Vagina (tissue), 2 donors: Measurements from ENCODE around the gene HYCC1.

ENCODE experiments used
- POLR2A ChIP-seq, 2 donors: fragments of 450-650 bp; IDR thresholded peaks; one replicate each; pipeline ENCODE4 v1.6.1; 2017; ENCODE audit warnings: antibody characterized with exemption in 2 of 2, mild to moderate bottlenecking in 2 of 2, moderate library complexity in 2 of 2
- POLR2AphosphoS5 ChIP-seq, 2 donors: sonication (generic); formaldehyde crosslinking; IDR thresholded peaks; one replicate each; pipeline ENCODE4 v1.9.0; 2017; ENCODE audit warnings: antibody characterized with exemption in 2 of 2, mild to moderate bottlenecking in 2 of 2, low read depth in 1 of 2; ENCODE audit not compliant: insufficient read depth in 1 of 2

DNA sequence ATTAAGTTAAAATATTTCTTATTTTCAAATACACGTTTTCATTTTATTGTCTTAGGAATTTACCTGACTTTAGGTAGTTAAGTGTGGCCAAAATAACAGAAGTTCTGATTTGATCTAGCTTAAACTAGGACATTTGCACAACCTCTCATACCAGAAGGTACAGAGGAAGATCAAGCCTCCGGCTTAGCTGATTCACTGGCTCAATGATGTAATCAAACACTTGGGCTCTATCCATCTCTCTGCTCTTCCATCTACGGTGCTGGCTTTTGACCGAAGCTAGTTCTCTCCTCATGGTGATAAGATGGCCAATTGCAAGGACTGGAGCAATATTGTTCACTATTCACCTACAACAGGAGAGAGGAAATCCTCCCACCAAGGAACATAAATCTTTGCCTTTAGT is 12.2 kb upstream of the HYCC1 start:
- TF ChIP-seq POLR2AphosphoS5 (IDR thresholded peaks at IDR 0.05; ENCODE audit: insufficient read depth in 1 of 2, low read depth in 1 of 2) (no peak), POLR2A (IDR thresholded peaks at IDR 0.05) (no peak)
